Psoas muscle (tissue), 8 donors: ENCODE results near the gene TMLHE. TPM values are rescaled to one million over a fixed set of nuclear protein-coding genes. Genes with fewer than 3 reads are reported as not detected.
A peak's percentile ranks its signal among the peaks of the same experiment; 100 is the strongest.
"Not testable (repeated sequence)": the region's sequence is repeated elsewhere in the genome, so short reads cannot be mapped to it uniquely, and the experiment has no call there.

Experiments
- ATAC-seq, 4 donors: fragments of 200-7000 bp; cut with Tn5 transposase; one replicate each; pipeline ENCODE4 v1.9.1; 2020; ENCODE audit warnings: moderate library complexity in 3 of 4, mild to moderate bottlenecking in 2 of 4
- DNase-seq, 2 donors: peaks; one replicate each; pipeline ENCODE4 v3.0.0-alpha.2; 2020
- H3K27ac ChIP-seq: fragments of 200-600 bp; one replicate; pipeline ENCODE4 v1.8.0; 2022
- H3K27me3 ChIP-seq, 3 donors: fragments of 200-600 bp in 1 of 3; one replicate each; pipeline versions ENCODE4 v1.6.1 to v1.8.0; 2013 to 2022; ENCODE audit warnings: low read length in 2 of 3, mild to moderate bottlenecking in 2 of 3, moderate library complexity in 1 of 3; ENCODE audit not compliant: insufficient read depth in 3 of 3
- H3K36me3 ChIP-seq, 2 donors: fragments of 200-600 bp in 1 of 2; one replicate each; pipeline versions ENCODE4 v1.6.1 to v1.8.0; 2013 to 2022; ENCODE audit warnings: low read depth in 1 of 2, mild to moderate bottlenecking in 1 of 2, moderate library complexity in 1 of 2; ENCODE audit not compliant: insufficient read depth in 1 of 2
- H3K4me1 ChIP-seq: fragments of 200-600 bp; one replicate; pipeline ENCODE4 v1.8.0; 2022
- H3K4me3 ChIP-seq: fragments of 200-600 bp; one replicate; pipeline ENCODE4 v1.8.0; 2022; ENCODE audit warnings: mild to moderate bottlenecking
- H3K9me3 ChIP-seq: fragments of 200-600 bp; one replicate; pipeline ENCODE4 v1.8.0; 2022
- WGBS, 3 donors: extraction: QIAGEN DNeasy Blood & Tissue Kit; methylation state at CpG; one replicate each; pipeline versions ENCODE4 v1.1.6 to v1.1.7; 2013; 5-methylcytosine and 5-hydroxymethylcytosine counted together
- intact Hi-C, 2 donors: fragments of 100-400 bp; cut with DNase I; formaldehyde crosslinking; loops; one replicate each; pipeline versions ENCODE4 v1.11.0 to v1.14.2; 2022
- polyA plus RNA-seq, 3 donors: library from polyadenylated mRNA; stranded (reverse); fragments of 200-250 nt; gene quantifications; one replicate each; pipeline ENCODE4 v1.2.3, GENCODE V29; 2013
- total RNA-seq, 4 donors: library from RNA; stranded (reverse); fragmentation: NEBNext Ultra II Directional in 2 of 4; extraction: Animal tissue kit (Norgen Biotek cat#: 25700) in 2 of 4; gene quantifications; one replicate each; pipeline versions ENCODE4 v1.2.1 to v1.2.4, GENCODE V29; 2021 to 2023
- TF ChIP-seq, protein P1 (sequence below): fragments of 200-600 bp; IDR thresholded peaks from one replicate; pipeline ENCODE4 v1.8.0; 2022; ENCODE audit warnings: antibody characterized with exemption
- donor health status: healthy with polysubstance abuse.
- donor health status: DM: no; HTN: no; CAD: no; lungs with moderate emphysema.
- donor health status: Bipolar disorder and iron deficiency.
- donor health status: healthy.
- donor health status: DM: yes; HTN: yes; CAD: no.
- donor health status: DM: no; HTN: no; CAD: no.
- donor health status: DM: no; HTN: no; CAD: no.
- donor health status: DM: yes; HTN: yes; CAD: no.

TMLHE gene
- total and polyA plus RNA-seq, 7 donors: 13.7 to 36.9 (median 22.6) TPM

DNA sequence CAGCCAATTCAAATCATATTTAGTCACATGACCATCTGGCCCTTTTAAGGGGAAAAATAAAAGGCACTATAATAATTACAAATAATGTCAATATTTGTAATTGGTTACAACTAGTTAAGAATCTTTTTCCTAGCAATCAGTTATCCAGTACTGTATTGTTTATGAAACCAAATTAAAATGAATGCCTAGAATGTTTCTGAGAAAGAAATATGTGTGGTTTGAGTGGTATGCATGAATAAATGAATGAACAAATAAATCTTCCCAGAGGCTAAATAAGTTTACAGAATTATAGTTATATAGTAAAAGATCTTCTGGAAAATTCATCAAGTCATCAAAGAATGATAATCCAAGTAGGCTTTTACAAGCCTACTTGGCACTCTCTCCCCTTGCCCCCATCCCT, 98.5 kb downstream of the TMLHE start:
- DNase-seq (no peak), ATAC-seq (no peak)
- TF ChIP-seq, protein P1, sequence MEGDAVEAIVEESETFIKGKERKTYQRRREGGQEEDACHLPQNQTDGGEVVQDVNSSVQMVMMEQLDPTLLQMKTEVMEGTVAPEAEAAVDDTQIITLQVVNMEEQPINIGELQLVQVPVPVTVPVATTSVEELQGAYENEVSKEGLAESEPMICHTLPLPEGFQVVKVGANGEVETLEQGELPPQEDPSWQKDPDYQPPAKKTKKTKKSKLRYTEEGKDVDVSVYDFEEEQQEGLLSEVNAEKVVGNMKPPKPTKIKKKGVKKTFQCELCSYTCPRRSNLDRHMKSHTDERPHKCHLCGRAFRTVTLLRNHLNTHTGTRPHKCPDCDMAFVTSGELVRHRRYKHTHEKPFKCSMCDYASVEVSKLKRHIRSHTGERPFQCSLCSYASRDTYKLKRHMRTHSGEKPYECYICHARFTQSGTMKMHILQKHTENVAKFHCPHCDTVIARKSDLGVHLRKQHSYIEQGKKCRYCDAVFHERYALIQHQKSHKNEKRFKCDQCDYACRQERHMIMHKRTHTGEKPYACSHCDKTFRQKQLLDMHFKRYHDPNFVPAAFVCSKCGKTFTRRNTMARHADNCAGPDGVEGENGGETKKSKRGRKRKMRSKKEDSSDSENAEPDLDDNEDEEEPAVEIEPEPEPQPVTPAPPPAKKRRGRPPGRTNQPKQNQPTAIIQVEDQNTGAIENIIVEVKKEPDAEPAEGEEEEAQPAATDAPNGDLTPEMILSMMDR: no peak
- Histone ChIP-seq H3K4me1 (no peaks in the 10 kb centered on the region), H3K27me3 (no peaks in the 10 kb centered on the region), H3K9me3 (peaks cover 7% of the 10 kb centered on the region), H3K36me3 (peaks cover 4 to 34% of the 10 kb centered on the region in 2 donors), H3K4me3 (no peak overlapping the region), H3K27ac (no peak overlapping the region)
- intact Hi-C loops: no loop called here

DNA sequence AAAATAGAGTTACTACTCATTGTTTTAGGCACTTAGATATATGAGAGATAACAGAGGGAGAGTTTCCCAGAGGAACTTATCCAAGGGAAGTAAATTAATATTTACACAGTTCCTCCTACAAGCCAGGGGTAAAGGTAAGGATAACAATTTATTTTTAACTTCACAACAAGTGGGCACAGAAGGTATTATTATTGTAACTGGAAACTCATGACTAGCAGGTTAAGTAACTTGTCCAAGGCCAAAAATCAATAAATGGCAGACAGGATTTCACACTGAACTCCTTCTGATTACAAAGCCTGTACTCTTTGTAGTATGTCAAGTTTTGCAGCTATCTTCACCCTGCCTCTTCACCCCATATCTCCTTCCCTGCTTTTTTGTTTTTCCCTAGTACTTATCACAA, 107.5 kb downstream of the TMLHE start:
- Histone ChIP-seq H3K9me3 (no peaks in the 10 kb centered on the region), H3K4me1 (no peaks in the 10 kb centered on the region), H3K27ac (no peak overlapping the region), H3K36me3 (peaks cover 0 to 16% of the 10 kb centered on the region in 2 donors), H3K4me3 (no peak overlapping the region), H3K27me3 (no peaks in the 10 kb centered on the region)
- TF ChIP-seq, protein P1: no peak
- intact Hi-C loops: no loop called here
- DNase-seq: no peak
- ATAC-seq: no peak

DNA sequence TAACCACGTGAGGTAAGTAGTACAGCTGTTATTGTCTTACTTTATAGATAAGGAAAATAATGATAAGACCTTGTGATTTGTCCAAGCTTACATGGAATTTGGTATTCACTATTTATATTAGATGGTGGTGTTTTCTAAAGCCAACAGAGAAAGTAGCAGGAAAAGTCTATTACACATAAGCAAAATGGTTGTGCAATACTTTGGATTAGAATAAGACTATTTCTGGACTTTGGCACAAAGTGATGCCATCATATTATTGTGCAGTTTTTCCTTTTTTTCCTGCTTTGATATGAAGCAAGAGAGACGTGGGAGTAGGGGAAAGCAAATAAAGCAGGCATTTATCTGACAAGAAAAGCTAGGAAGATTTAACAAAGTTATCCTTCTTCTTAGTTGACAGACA, 117.6 kb downstream of the TMLHE start:
- H3K4me3 ChIP-seq: not testable (repeated sequence)

DNA sequence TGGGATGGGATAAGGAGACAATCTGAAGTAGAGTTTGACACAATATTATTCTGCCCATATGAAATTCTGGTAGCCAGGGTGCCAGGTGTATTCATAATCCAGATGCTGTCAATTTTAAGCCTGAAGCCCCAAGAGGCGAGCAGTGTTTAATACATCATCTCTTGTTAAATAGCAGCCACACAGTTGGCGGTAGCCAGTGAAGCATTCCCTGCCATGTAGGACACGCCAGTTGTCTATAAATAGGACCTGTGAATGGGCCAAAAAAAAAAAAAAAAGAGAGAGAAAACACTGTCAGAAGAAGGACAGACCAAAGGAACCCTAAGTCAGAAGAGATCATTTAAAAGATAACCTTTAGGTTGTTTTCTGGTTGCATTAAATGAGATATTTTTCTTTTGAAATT, 121.3 kb downstream of the TMLHE start:
- H3K36me3 ChIP-seq, DNase-seq, H3K4me3 ChIP-seq, intact Hi-C loops, H3K27me3 ChIP-seq, H3K9me3 ChIP-seq, H3K27ac ChIP-seq, H3K4me1 ChIP-seq: not testable (repeated sequence)
- ATAC-seq: peak; percentile 40 to 93 (median 83)
- WGBS, 3 donors: 20% methylated on average over 1 of the region's 3 CpGs; no CpG with 5 or more reads in 2 of the 3 donors

More for the DNA sequence above, 117.6 kb downstream of the TMLHE start:
- WGBS, 3 donors: no CpG with 5 or more reads among the region's 2 CpGs
- ATAC-seq, DNase-seq, intact Hi-C loops, H3K27me3 ChIP-seq, H3K9me3 ChIP-seq, H3K4me1 ChIP-seq, H3K27ac ChIP-seq, H3K36me3 ChIP-seq: not testable (repeated sequence)

DNA sequence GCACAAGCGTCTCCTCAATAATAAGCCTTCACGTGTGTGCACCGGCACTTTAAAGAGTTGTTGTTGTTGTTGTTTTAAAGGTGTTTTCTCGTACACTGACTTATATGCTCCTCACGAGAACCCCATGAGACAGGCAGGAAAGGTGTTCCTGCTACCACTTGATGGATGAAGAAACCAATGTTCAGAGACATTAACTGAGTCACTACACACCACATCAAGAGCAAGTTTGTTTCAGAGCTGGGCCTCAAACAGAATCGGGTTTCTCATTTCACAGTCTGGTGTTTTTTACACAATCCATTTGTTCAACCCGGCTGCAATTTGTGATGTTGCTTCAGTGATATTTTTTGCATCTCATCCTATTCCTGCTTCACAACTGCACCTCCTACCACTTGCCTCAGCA, 135.6 kb downstream of the TMLHE start:
- H3K4me3 ChIP-seq, H3K4me1 ChIP-seq, H3K36me3 ChIP-seq, H3K9me3 ChIP-seq, DNase-seq, ATAC-seq, H3K27ac ChIP-seq, intact Hi-C loops, H3K27me3 ChIP-seq: not testable (repeated sequence)
- no CpG with 5 or more reads among the region's 7 CpGs for WGBS, 3 donors

DNA sequence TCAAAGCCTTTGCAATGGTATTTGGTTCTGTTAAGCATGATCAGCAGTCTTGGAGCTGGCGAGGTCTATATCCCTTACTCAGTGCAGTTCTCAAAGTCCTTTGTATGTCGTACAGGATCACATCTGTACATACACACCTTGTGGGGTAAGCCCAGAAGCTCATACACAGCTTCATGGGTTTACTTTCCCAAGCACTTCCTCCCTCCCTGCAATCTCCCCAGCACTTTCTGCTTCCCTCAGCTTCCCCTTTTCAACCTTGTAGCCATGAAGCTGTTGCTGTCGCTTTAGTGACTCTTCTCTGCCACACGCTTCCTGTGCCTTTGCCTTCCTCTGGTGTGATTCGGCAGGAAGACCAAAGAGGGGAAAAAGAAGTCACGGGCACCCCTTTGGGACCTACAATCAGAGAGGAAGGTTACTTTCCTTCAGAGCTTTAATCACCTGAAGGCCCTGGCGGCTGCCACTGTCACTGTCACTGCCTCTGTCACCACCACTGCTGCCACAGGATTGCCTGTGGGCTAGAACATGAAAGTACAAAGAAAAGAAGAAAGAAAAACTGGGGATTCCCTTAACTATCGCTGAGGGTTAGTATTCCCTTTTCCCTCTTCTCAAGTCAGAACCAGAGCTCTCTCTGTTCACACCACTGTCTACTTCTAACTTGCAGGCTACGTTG, 146.3 kb downstream of the TMLHE start:
- H3K27me3 ChIP-seq, H3K27ac ChIP-seq, ATAC-seq, H3K36me3 ChIP-seq, H3K4me3 ChIP-seq, intact Hi-C loops, DNase-seq, H3K9me3 ChIP-seq, H3K4me1 ChIP-seq: not testable (repeated sequence)
- WGBS, 3 donors: no CpG with 5 or more reads among the region's 9 CpGs

DNA sequence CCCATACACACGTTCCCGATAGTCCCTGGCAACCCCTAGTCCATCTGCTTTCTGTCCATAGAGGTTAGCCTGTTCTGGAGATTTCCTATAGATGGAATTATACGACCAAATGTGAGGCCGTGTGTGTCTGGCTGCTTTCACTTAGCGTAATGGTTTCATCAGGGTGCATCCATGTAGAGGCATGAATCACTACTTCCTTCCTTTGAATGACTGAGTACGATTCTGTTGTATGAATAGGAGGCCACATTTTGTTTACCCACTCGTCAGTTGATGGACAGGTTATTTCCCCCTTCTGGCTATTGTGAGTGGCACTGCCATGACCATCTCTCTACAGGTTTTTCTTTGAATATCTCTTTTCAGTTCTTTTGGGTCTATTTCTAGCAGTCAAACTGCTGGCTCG, 152.3 kb downstream of the TMLHE start:
- ATAC-seq, H3K36me3 ChIP-seq, H3K4me1 ChIP-seq, DNase-seq, H3K27ac ChIP-seq, H3K27me3 ChIP-seq, H3K4me3 ChIP-seq, H3K9me3 ChIP-seq, intact Hi-C loops: not testable (repeated sequence)
- no CpG with 5 or more reads among the region's 8 CpGs for WGBS, 3 donors

DNA sequence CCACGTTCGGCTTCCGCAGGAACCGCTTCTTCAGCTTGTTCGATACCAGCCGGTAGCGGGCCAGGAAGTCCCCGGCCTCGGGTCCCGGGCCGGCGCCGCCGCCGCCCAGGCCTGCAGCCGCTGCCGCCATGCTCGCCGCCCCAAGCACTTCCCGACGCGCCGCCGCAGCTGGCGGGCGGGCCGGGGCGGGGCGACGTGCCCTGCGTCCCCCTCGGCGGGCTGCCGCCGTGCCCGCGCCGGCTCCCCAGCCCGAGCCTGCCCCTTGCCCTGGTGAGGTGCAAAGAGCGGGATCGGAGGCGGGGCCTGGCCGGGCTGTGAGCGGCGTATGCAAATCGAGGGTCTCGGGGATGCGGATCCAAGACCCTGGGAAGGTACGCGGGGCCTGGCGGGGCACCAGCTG, 154.3 kb downstream of the TMLHE start, which contains the start of gene F8A3:
Gene F8A3, minus strand, starts transcription at position 150 of the 400 bp plus-strand sequence. Its CDS starts 20 bp downstream, at position 130.
- no CpG with 5 or more reads among the region's 51 CpGs for WGBS, 3 donors
- ATAC-seq: peak; percentile 75 to 91 (median 86)
- H3K27ac ChIP-seq, H3K27me3 ChIP-seq, H3K4me3 ChIP-seq, intact Hi-C loops, DNase-seq, H3K36me3 ChIP-seq, H3K4me1 ChIP-seq, H3K9me3 ChIP-seq: not testable (repeated sequence)

DNA sequence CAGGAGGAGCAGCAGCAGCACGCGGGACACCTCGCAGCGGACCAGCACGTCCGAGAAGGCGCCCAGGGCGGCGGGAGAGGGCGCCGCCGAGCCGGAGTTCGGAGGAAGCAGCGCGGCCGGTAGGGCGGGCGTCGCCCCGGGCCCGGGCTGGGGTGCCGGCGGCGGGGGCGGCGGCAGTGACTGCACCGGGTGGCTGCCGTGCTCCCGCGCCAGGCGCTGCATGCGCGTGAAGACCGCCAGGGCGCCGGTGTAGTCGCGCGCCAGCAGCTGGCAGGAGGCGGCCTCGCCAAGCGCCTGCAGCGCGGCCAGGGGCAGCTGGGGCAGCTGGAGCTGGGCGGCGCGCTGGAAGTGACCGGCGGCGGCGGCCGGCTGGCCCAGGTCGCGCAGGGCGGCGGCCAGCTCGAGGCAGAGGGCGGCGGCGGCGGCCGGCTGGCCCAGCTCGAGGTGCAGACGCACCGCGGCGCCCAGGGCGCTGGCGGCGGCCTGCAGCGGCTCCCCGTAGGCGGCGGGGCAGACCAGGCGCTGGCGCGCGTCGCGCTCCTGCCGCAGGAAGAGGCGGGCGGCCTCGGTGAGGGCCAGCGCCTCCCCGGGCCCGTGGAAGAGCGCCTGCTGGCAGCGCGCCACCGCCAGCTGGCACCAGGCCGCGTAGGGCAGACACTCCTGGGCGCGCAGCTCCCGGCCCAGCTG, 154.8 kb downstream of the TMLHE start:
- H3K27ac ChIP-seq, intact Hi-C loops, H3K36me3 ChIP-seq, H3K9me3 ChIP-seq, H3K27me3 ChIP-seq, DNase-seq, H3K4me1 ChIP-seq, H3K4me3 ChIP-seq: not testable (repeated sequence)
- ATAC-seq: peak; percentile 78 to 83 (median 80)
- WGBS, 3 donors: no CpG with 5 or more reads among the region's 97 CpGs
